ENCODE measurements around the gene ZCCHC8.

DNA sequence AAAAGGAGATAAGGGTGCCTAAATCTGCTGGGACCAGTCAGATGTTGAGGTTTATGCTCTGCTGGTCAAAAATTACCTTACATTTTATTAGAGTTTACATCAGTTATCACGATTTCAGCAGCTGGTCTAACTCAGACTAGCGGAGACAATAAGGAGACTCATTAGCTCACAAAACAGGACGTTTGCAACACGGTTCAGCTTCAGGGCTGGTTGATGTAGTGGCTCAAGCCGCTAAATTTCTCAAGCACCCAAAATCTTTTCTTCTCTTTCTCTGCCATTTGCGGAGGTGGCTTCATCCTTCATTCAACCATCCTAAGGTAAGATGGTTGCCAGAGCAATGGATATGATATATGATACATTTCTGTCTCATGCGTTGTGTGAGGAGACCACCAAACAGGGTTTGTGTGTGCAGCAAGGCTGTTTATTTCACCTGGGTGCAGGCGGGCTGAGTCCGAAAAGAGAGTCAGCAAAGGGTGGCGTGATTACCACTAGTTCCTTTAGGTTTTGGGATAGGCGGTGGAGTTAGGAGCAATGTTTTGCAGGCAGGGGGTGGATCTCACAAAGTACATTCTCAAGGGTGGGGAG is 47.9 kb downstream of the ZCCHC8 start:
- no peak for TF ChIP-seq POLR2A (IDR thresholded peaks at IDR 0.05)
- TF ChIP-seq, protein P1, sequence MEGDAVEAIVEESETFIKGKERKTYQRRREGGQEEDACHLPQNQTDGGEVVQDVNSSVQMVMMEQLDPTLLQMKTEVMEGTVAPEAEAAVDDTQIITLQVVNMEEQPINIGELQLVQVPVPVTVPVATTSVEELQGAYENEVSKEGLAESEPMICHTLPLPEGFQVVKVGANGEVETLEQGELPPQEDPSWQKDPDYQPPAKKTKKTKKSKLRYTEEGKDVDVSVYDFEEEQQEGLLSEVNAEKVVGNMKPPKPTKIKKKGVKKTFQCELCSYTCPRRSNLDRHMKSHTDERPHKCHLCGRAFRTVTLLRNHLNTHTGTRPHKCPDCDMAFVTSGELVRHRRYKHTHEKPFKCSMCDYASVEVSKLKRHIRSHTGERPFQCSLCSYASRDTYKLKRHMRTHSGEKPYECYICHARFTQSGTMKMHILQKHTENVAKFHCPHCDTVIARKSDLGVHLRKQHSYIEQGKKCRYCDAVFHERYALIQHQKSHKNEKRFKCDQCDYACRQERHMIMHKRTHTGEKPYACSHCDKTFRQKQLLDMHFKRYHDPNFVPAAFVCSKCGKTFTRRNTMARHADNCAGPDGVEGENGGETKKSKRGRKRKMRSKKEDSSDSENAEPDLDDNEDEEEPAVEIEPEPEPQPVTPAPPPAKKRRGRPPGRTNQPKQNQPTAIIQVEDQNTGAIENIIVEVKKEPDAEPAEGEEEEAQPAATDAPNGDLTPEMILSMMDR (IDR thresholded peaks at IDR 0.05) = no peak

Data from gastroesophageal sphincter (tissue), 3 donors.